CMK (cell line): ENCODE results near the gene CDH4.
"Not testable (repeated sequence)": the region's sequence is repeated elsewhere in the genome, so short reads cannot be mapped to it uniquely, and the experiment has no call there.

Experiments
- DNase-seq: peaks from one replicate; pipeline ENCODE4 v3.0.0-alpha.2; 2010; ENCODE audit warnings: low read depth

Gene CDH4

GRCh38 chr20:61981691-61982090, 729.6 kb downstream of the CDH4 start:
- DNase-seq: not testable (repeated sequence)

GRCh38 chr20:61982191-61982950, 730.3 kb downstream of the CDH4 start:
- DNase-seq: no peak

DNA sequence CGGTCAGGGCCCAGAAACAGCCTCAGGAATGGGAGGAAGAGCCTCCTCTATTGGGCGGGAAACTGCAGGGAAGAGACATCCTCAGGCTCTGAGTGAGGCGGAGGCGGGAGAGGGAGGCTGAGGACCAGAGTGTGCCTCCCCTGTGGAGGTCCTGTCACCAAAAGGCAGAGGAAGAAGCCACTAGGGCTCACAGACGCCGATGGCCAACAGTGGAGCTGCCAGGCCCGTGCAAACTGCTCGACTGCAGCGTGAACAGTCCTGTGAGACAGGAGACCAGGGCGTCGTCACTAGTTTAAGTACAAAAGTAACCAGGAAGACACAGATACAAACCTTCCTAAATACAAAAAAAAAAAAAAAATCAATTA, 730.9 kb downstream of the CDH4 start:
- no peak for DNase-seq

- no peak for DNase-seq
Measured at GRCh38 chr20:61983965-61984364, 731.9 kb downstream of the CDH4 start.

- not testable (repeated sequence) for DNase-seq
Measured at GRCh38 chr20:61984431-61984830, 732.4 kb downstream of the CDH4 start.

- no peak for DNase-seq
Measured at GRCh38 chr20:61985096-61985495, 733.0 kb downstream of the CDH4 start.

DNA sequence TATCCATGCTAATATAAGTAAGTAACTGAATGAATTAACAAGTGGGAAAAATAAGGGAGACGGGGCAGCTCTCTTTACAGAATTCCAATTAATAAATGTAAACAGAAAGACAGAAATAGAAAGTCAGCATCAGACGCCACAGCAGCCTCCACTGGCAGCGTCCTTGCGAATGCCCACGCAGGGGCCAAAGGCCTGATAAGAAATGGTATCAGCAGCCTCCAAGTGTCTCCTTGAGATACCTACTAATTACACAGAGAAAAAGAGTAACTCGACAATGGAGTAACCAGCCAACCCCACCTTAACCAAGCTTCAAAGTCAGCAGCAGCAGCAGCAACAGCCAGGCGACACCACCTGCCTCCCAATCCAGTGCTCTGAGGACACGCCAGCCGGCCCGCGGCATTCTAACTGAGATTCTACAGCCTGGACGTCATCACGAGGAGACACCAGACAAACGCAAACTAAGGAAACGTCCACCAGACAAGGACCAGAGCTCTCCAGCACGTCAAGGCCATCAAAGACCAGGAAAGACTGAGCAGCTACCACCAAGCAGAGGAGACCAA, 734.8 kb downstream of the CDH4 start:
- no peak for DNase-seq

DNA sequence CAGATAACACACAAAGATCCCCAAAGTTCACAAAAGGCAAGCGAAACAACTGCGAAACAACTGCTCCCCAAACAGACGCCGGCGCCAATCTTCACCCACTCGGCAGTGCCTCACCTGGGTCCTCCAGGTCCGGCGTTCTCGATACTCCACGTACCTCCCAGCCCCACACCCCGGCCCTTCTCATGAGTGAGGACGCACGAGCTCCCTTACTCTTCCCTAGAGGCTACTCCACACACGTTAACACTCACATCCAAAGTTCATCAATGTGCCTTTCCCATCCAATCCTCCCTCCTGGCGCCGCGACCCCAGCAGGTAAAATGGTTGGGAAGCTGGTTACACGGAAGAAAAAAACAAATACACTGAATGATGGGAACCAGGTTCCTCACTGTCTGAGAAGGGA, 736.6 kb downstream of the CDH4 start:
- no peak for DNase-seq

DNA sequence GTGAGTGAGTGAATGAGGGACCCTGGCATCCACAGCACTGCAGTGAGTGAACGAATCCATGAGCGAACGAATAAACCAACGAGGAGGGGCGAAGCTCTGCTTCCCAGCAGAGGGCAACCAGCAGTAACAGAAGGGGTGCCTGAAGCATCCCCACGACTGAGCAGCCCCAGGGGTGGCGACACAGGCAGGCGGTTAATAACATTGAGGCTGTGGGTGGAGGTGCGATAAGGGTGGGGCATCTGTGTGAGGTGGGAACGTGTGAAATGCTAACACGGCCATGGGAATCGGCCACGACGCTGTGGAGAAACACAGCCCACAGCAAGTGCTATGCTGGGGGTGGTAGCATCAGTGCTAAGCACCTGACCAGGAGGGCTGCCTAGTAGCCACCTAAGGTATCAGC, 737.7 kb downstream of the CDH4 start:
- no peak for DNase-seq
